Lower leg skin (tissue), 3 donors: ENCODE data around the gene S1PR2.

ENCODE experiments used
- POLR2A ChIP-seq, 2 donors: fragments of 450-650 bp; IDR thresholded peaks; one replicate each; pipeline ENCODE4 v1.6.1; 2016 to 2017; ENCODE audit warnings: antibody characterized with exemption in 2 of 2, mild to moderate bottlenecking in 1 of 2, moderate library complexity in 1 of 2
- TF ChIP-seq, protein P1 (sequence below), 3 donors: fragments of 450-650 bp; IDR thresholded peaks; one replicate each; pipeline ENCODE4 v1.5.1; 2016; ENCODE audit warnings: antibody characterized with exemption in 3 of 3, mild to moderate bottlenecking in 3 of 3, moderate library complexity in 2 of 3

DNA sequence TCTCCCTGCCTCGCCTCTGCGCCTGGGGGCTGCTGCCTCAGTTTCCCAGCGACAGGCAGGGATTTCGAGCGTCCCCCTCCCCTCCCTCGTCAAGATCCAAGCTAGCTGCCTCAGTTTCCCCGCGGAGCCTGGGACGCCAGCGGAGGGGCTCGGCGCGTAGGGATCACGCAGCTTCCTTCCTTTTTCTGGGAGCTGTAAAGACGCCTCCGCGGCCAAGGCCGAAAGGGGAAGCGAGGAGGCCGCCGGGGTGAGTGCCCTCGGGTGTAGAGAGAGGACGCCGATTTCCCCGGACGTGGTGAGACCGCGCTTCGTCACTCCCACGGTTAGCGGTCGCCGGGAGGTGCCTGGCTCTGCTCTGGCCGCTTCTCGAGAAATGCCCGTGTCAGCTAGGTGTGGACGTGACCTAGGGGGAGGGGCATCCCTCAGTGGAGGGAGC is 39.1 kb upstream of the S1PR2 start:
- no peak for TF ChIP-seq POLR2A (IDR thresholded peaks at IDR 0.05)
- TF ChIP-seq, protein P1, sequence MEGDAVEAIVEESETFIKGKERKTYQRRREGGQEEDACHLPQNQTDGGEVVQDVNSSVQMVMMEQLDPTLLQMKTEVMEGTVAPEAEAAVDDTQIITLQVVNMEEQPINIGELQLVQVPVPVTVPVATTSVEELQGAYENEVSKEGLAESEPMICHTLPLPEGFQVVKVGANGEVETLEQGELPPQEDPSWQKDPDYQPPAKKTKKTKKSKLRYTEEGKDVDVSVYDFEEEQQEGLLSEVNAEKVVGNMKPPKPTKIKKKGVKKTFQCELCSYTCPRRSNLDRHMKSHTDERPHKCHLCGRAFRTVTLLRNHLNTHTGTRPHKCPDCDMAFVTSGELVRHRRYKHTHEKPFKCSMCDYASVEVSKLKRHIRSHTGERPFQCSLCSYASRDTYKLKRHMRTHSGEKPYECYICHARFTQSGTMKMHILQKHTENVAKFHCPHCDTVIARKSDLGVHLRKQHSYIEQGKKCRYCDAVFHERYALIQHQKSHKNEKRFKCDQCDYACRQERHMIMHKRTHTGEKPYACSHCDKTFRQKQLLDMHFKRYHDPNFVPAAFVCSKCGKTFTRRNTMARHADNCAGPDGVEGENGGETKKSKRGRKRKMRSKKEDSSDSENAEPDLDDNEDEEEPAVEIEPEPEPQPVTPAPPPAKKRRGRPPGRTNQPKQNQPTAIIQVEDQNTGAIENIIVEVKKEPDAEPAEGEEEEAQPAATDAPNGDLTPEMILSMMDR (IDR thresholded peaks at IDR 0.05) = no peak
